Gastroesophageal sphincter (tissue), 3 donors: ENCODE data around the gene SLC25A13.

Experiments
- CTCF ChIP-seq, 4 experiments: fragments of 200-600 bp in 2 of 4; fragments of 450-650 bp in 2 of 4; sonication (generic) in 1 of 4; IDR thresholded peaks; one replicate each; pipeline ENCODE4 v1.5.1; 2017 to 2019; ENCODE audit warnings: antibody characterized with exemption in 4 of 4, mild to moderate bottlenecking in 2 of 4, moderate library complexity in 2 of 4
- POLR2A ChIP-seq, 2 donors: fragments of 450-650 bp; IDR thresholded peaks; one replicate each; pipeline ENCODE4 v1.6.1; 2017; ENCODE audit warnings: antibody characterized with exemption in 2 of 2, mild to moderate bottlenecking in 2 of 2, moderate library complexity in 1 of 2

GRCh38 chr7:96237040-96237439 lies 84.9 kb downstream of the SLC25A13 start:
- TF ChIP-seq CTCF (IDR thresholded peaks at IDR 0.05), result no peak
- TF ChIP-seq POLR2A (IDR thresholded peaks at IDR 0.05), result no peak
